Right lobe of liver (tissue), 4 donors: Measurements from ENCODE around the gene GALNT10.

Experiments
- POLR2A ChIP-seq: fragments of 450-650 bp; IDR thresholded peaks from one replicate; pipeline ENCODE4 v1.6.1; 2017; ENCODE audit warnings: antibody characterized with exemption, mild to moderate bottlenecking
- TF ChIP-seq, protein P1 (sequence below), 4 donors: fragments of 200-600 bp in 3 of 4; fragments of 450-650 bp in 1 of 4; IDR thresholded peaks; one replicate each; pipeline versions ENCODE4 v1.5.1 to v1.8.0; 2016 to 2022; ENCODE audit warnings: antibody characterized with exemption in 4 of 4, mild to moderate bottlenecking in 2 of 4
- donor health status: DM: no; HTN: no; CAD: no.
- donor health status: DM: no; HTN: no; CAD: no.
- donor health status: DM: no; HTN: yes; CAD: no.

- TF ChIP-seq, protein P1, sequence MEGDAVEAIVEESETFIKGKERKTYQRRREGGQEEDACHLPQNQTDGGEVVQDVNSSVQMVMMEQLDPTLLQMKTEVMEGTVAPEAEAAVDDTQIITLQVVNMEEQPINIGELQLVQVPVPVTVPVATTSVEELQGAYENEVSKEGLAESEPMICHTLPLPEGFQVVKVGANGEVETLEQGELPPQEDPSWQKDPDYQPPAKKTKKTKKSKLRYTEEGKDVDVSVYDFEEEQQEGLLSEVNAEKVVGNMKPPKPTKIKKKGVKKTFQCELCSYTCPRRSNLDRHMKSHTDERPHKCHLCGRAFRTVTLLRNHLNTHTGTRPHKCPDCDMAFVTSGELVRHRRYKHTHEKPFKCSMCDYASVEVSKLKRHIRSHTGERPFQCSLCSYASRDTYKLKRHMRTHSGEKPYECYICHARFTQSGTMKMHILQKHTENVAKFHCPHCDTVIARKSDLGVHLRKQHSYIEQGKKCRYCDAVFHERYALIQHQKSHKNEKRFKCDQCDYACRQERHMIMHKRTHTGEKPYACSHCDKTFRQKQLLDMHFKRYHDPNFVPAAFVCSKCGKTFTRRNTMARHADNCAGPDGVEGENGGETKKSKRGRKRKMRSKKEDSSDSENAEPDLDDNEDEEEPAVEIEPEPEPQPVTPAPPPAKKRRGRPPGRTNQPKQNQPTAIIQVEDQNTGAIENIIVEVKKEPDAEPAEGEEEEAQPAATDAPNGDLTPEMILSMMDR (IDR thresholded peaks at IDR 0.05) = no peak
- no peak for TF ChIP-seq POLR2A
Measured at GRCh38 chr5:154218786-154219185, 28.3 kb downstream of the GALNT10 start.
